NCI-H446 treated with DMSO at 0.1 percent for 48 hours (cell line): Measurements from ENCODE around the gene KMT2C.
"Not testable (repeated sequence)": the region's sequence is repeated elsewhere in the genome, so short reads cannot be mapped to it uniquely, and the experiment has no call there.

Source experiments
- DNase-seq: peaks from one replicate; lab custom pipeline; 2025; lab: John Stamatoyannopoulos, UW

The KMT2C gene

DNA sequence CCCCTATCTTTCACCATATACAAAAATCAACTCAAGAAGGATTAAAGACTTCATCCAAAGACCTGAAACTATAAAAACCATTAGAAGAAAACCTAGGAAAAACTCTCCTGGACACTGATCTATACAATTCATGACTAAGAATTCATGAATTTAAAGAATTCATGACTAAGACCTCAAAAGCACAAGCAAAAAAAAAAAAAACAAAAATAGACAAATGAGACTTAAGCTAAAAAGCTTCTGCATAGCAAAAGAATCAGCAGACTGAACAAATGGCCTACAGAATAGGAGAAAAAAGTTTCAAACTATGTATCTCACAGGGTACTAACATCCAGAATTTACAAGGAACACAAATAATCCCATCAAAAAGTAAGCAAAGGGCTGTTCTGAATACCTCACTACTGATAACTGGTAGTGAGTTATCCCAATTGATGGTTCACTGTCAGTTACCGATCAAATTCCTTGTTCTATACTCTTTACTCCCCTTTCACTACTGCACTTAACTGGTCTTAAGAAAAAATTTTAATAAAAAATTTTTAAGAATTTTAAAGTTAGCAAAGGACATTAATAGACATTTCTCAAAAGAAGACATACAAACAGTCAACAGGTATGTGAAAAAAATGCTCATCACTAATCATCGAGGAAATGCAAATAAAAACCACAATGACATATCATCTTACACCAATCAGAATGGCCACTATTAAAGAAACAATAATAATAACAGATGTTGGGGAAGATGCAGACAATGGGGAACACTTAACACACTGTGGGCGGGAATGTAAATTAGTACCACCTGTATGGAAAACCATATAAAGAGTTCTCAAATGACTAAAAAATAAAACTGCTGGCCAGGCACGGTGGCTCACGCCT lies 33.2 kb downstream of the KMT2C start:
- DNase-seq: no peak

DNA sequence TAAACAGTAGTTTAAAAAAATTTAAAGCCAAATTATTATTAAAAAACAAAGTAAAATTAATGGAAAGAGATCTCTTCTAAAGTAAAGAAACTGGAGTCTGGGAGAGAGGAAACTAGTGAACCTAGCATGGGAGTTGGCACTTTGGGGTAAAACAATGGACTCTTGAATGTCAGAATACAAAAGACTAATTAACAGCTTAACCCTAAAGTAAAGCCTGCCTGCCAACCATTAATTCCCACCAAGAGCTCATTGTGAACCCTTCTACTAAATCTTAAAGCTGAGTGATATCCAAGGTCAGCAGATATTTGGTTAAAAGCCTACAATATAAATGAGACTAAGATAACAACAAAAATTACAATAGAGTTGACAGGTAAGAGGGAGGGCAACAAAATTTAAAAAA lies 36.5 kb downstream of the KMT2C start:
- DNase-seq: no peak

DNA sequence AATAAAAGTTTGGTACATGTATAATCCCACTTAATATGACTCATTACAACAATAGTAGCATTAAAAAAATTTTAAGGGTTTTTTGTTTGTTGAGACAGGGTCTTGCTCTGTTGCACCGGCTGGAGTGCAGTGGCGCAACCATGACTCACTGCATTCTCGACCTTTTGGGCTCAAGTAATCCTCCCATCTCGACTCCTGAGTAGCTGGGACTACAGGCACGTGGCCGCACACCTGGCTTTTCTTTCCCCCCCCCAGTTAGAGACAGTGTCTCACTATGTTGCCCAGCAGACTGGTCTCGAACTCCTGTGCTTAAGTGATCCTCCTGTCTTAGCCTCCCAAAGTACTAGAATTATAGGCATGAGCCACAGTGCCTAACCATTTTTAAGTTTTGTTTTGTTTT lies 40.7 kb downstream of the KMT2C start:
- no peak for DNase-seq

DNA sequence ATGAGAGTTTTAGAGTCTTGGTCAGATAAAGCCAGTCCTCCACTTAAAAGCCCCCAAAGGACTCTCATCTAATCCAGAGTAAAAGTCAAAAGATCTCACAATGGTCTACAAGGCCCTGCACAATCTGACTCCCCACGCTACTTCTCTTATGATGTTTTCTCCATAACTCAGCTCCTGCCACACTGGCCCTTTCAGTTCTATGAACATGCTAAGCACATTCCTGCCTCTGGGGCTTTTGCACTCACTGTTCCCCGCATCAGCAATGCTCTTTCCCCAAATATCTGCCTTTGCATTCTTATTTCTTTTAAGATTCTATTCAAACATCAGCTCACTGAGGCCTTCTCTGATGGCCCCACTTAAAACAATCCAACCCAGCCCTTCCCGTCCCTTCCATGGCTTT lies 41.6 kb downstream of the KMT2C start:
- DNase-seq: not testable (repeated sequence)

DNA sequence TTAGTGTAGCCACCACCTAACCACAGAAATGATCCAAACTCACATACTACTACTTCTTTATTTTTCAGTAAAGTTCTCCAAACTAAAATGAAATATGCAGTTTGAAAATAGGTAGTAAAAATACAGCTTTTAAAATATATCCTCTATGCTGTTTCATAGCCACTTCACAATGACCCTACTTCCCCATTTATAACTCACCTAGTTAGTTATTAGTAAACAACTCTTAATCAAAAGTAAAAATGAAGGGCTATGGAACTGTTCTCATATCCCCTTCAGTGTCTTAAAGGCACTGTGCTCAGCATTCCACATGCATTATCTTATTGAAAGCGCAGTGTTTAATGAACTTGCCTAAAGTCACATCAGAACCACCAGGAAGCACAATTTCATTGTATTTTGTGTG lies 43.5 kb downstream of the KMT2C start:
- no peak for DNase-seq

DNA sequence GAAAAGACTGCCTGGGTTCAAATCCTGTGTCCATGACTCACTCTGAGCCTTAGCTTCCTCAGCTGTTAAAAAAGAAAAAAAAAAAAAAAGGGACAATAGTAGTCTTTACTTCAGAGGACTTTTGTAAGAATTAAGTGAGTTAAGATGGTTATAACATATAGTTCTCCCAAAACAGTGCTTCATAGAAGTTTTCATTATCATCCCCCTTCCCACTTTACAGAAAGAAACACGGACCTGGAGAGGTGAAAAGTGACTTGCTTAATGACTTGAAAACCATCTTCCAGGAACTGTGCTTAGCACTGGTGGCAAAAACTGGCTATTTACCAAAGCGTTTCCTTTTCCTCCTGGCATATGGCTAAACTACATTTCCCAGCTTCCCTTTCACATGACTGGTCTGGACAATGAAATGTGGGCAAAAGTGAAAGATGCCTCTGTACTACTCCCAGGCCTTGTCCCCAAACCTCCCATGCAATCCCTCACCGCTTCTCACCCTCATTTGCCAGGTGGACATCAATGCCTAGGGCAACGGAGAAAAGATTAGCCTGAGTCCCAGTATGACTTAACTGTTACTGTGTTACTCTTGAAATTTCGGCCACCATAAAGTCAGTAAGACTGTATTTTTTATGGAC lies 49.6 kb downstream of the KMT2C start:
- not testable (repeated sequence) for DNase-seq

DNA sequence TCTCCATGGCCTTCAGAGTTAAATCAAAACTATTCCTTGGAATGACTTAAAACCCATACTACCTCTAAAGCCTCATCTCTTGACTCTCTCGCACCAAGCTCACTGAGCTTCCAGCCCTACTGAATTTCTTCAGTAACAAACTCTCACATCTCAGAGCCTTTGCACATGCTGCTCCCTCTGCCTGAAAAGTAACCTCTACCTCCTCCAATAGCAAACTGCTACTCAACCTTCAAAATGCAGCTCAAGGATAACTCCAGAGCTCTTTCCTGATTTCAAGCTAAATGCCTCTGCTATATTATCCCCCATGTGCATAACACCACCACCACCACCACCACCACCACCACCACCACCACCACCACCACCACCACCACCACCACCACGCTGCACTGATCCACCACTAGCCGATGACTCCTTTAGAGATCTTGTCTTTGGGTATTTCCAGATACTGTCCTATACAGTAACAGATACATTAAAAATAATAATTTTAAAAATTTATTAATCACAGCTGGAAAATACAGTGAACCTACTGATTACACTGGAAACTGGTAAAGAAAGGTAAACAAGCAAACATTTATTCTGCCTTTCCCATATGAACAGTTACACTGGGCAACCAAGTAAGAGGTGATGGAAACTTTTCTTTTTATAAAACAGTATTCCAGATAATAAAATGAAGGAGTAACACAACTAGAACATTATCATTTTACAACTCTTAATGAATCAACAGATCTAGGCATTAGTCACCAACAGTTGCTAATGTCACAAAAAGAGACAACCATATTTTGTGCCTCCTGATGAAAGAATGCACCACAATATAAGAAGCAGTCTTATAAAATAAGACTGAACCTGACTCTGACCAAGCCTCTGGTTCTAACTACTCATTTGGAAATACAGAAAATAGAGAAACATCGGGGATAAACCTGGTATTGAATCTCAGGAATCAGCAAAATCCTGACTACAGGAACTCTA lies 51.3 kb downstream of the KMT2C start:
- DNase-seq: not testable (repeated sequence)

DNA sequence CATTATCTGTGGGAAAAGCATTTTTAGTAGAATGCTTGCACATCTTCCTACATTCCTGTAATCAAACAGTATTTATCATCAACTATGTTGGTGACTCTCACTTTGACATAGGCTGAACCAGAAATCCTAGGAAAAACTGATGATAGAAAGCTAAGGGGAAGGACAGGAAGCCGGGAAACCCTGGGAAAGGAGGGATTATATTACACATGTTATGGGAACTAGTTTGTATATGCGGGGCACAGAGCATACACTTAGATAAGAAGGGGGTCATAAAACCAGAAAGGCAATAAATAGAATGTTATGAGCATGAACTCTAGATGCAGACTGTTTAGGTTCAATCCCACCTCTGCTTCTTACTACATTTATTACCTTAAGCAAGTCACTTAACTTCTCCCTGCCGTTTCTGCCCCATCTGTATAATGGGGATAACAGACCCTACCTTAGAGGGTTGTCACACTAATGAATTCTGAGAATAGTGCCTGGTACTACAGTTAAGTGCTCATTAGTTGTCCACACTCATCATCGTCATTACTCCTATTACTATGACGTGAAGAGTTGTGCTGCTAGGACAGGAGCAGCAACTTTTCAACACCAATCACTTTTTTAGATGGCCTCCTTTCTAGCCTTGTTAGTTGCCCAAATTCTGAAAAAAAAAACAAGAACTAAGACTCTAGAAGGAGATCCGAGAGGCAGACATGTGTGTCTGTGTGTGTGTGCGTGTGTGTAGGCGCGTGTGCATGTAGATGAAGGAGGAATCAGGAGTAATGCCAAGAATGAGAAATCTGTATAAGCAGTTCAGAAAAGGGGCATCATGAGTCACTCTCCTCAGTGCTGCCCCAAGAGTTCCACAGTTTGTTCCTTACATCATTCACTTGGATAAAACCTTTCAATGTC lies 52.2 kb downstream of the KMT2C start:
- DNase-seq: no peak

DNA sequence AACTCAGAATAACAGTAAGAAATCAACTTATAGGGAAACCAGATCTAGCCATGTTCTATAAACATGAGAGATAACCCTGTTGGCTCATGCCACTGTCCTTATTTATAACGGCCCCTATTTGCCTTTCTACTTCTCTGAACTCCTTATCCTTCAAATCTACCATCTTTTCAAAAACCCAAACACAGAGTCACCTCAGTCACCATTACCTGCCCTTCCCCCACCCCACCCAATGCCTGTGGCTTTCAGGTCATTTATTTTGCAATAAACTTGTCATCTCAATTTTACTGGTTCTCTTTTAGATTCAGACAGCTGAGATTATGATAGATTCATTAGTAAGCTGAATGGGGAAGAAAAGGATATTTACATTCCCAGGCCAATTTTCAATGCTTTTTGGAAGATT lies 53.6 kb downstream of the KMT2C start:
- no peak for DNase-seq

DNA sequence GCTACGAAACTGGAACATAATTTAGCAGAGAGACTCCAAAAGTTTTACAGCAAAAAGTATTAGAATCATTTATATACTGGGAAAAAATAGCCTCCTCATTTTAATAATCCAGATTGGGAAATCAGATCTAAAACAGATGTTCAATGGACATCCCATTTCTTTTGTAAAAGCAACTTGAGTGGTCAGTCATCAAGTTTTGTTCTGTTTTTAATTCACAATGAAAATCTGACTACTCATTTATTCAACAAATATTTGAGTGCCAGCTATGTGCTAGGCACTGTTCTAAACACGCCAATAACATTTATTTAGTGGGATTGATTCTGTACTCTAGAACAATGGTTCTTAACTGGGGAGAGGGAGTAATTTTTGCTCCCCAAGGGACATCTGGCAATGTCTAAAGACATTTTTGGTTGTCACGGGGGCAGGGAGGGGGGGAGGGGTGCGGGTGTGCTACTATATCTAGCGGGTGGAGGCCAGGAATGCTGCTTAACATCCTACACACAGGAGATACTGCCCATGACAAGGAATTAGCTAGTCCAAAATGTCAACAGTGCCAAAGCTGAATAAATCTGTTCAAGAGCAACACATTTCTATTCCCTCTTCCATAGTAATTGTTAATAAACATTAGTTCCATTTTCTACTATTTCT lies 54.7 kb downstream of the KMT2C start:
- not testable (repeated sequence) for DNase-seq

DNA sequence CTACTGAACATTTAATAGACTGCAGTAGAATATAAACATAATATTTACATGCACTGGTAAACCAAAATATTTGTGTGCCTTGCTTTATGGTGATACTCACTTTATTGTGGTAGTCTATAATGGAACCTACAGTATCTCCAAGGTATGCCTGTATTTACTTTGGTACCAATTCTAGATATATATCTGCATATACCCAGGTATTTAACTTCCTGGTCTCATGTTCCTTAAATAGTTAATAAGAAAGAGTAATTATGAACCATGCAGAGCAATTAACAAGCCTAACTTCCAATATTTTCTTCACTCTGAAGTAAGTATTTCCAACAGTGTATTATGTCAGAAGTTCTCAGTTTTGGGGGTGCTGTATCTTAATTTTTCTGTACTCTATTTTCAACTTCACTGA lies 57.3 kb downstream of the KMT2C start:
- DNase-seq: not testable (repeated sequence)

DNA sequence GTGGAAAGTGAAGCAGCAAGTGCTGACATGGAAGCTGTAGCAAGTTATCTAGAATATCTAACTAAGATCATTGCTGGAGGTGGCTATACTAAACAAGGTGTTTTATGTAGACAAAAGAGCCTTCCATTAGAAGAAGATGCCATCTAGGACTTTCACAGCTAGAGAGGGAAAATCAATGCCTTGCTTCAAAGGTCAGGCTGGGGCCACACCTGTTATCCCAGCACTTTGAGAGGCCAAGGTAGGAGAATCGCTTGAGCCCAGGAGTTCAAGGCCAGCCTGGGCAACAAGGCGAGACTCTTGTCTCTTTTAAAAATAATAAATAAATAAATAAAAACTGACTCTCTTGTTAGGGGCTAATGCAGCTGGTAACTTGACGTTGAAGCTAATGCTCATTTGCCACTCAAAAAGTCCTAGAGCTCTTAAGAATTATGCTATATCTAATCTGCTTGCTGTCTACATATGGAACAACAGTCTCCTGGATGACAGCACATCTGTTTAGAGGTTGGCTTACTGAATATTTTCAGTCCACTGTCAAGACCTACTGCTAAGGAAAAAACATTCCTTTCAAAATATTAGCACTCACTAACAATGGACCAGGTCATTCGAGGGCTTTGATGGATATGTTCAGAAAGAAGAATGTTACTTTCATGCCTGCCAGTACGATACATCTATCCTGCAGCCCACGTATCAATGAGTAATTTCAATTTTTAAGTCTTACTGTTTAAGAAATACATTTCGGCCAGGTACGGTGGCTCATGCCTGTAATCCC lies 58.9 kb downstream of the KMT2C start:
- not testable (repeated sequence) for DNase-seq

DNA sequence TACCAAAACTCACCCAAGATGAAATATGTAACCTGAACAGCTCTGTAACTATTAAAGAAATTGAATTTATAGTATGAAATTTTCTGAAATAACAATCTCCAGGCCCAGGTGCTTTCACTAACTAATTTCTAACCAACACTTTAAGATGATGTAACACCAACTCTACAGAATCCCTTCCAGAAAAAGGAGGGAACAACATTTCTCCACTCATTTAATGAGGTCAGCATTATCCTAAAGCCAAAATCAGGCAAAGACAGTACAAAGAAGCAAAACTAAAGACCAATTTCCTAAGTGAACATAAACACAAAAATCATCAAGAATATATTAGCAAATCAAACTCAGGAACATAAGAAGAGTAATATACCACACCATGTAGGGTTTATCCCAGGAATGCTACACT lies 65.5 kb downstream of the KMT2C start:
- DNase-seq: no peak

DNA sequence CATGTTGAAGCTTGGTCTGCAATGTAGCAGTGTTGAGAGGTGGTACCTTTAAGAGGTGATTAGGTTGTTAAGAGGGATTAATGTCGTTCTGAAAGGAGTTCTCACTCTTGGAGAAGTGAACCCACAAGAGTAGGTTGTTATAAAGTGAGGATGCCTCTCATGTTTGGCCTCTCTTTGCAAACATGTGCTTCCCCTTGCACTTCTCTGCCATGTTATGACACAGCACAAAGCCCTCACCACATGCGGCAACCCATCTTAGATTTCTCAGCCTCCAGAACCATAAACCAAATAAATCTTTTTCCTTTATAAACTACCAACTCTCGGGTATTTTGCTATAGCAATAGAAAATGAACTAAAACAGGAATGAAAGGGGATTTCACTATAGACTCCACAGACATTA lies 66.3 kb downstream of the KMT2C start:
- DNase-seq: no peak

DNA sequence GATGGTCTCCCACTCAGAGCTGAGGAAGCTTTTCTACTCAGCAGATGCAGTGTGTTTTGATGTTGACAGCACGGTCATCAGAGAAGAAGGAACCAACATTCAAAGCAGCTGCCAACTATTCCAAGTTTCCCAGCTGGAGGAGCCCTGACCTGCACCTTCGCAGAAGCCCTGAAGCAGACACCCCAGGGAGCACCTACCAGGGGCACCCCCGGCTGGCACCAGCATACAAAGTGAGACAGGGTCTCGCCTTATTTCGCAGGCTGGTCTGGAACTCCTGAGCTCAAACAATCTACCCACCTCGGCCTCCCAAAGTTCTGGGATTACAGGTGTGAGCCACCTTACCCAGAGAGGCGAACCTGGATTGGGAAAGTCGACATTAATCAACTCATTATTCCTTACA lies 68.6 kb downstream of the KMT2C start:
- DNase-seq: no peak

DNA sequence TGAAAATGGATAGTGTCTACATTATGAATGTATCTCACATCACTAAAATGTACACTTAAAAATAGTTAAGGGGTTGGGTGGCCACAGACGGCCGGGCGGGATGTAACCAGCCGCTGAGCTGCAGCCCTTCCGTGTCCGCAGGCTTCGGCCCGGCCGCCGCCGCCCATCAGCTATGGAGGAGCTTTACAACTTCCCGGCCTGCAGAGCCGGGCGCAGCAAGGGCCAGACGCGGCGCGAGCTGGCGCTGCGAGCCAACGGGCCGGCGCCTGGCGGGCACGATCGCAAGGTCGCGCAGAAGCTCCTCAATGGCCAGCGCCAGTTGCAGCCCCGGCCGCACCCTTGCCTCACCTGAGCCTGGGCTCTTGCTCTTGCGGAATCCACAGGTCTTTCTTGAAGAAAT lies 69.1 kb downstream of the KMT2C start:
- no peak for DNase-seq

DNA sequence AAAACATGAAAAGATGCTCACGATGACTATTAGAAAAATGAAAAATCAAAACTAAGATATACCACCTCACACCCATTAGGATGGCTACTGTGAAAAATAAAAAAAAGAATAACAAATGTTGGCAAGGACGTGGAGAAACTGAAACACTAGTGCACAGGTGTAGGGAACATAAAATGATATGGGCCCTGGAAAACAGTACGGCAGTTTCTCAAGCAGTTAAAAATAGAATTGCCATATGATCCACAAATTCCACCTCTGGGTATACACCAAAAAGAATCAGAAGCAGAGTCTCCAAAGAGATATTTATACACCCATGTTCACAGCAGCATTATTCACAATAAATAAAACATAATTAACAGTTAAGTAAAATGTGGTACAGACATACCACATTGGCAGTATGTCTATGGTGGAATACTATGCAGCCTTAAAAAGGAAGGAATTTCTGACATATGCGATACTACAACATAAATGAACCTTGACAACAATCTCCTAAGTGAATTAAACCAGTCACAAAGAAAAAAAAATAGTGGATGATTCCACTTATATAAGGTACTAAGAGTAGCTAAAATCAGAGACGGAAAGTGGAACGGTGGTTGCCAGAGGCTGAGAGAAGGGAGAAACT lies 69.7 kb downstream of the KMT2C start:
- no peak for DNase-seq

DNA sequence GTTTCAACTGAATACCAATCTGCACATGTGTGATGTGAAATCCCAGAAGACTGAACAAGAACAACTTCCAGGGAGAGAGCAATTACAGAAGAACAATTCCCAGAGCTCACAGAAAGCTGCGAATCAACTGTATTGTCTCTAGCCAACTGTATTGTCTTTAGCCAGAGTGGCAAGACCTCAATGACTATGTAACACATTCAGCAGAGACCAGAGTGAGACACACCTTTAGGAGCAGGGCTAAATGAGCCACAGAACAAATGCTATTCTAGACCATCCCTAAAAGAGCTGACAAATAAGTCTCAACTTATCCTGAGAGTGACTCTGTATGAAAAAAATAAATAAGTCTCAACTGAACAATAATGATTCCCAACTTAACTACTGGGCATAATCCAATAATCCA lies 72.0 kb downstream of the KMT2C start:
- DNase-seq: no peak

DNA sequence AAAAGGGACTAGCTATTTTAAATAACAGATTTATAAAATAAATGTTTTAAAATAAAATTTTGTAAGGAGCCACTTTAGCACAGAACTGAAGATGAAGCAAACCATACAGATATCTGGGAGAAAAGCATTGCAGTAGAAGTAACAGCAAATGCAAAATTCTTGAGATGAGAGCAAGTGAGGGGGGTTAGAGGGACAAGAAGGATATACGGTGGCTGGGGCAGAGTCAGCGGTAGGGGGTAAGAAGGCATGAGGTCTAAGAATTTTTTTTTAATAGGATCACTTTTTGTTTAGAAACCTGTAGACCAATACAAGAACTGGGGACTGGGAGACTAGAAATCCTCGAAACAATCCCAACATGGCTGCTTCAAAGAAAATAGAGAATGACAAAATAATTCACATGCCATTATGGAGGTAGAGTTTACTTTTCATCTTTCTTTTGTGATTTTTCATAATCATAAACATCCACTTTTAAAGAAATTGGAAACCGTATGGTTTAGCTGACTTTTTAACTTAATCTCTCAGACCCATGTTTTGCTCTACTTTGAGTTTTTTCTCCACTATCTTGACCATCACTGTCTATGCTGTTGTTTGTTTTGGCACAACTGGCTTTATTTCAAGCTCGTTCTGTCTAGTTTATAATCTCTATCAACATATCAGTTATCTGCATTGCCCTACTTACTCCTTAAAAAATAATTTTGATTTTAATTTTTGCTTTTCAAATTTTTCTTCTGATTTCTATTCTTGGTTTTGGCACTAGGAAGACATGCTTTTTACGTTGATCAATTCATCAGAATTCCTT lies 73.5 kb downstream of the KMT2C start:
- DNase-seq: no peak
